HL-60 (cell line): ENCODE measurements around the gene L1CAM.
A peak's percentile ranks its signal among the peaks of the same experiment; 100 is the strongest.

ENCODE experiments used
- GABPA ChIP-seq: IDR thresholded peaks from 2 replicates; pipeline ENCODE4 v1.6.1; 2012; ENCODE audit warnings: low read depth
- POLR2AphosphoS5 ChIP-seq: IDR thresholded peaks from 2 replicates; pipeline ENCODE4 v1.6.1; 2012; ENCODE audit warnings: low read depth
- TF ChIP-seq, protein P1 (sequence below): IDR thresholded peaks from one replicate; pipeline ENCODE4 v1.5.1; 2011; ENCODE audit warnings: low read length, control low read depth, inconsistent platforms; ENCODE audit not compliant: insufficient read depth

GRCh38 chrX:153903991-153904957 lies 18.3 kb upstream of the L1CAM start, which contains the start of gene AVPR2:
- TF ChIP-seq GABPA (no peak), POLR2AphosphoS5 (peak; percentile 30)
- TF ChIP-seq, protein P1, sequence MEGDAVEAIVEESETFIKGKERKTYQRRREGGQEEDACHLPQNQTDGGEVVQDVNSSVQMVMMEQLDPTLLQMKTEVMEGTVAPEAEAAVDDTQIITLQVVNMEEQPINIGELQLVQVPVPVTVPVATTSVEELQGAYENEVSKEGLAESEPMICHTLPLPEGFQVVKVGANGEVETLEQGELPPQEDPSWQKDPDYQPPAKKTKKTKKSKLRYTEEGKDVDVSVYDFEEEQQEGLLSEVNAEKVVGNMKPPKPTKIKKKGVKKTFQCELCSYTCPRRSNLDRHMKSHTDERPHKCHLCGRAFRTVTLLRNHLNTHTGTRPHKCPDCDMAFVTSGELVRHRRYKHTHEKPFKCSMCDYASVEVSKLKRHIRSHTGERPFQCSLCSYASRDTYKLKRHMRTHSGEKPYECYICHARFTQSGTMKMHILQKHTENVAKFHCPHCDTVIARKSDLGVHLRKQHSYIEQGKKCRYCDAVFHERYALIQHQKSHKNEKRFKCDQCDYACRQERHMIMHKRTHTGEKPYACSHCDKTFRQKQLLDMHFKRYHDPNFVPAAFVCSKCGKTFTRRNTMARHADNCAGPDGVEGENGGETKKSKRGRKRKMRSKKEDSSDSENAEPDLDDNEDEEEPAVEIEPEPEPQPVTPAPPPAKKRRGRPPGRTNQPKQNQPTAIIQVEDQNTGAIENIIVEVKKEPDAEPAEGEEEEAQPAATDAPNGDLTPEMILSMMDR = no peak
